Transverse colon (tissue), 4 donors: ENCODE results near the gene GP1BB. TPM values are rescaled to one million over a fixed set of nuclear protein-coding genes. Genes with fewer than 3 reads are reported as not detected.

Experiments used
- DNase-seq: peaks from one replicate; pipeline ENCODE4 v3.0.0-alpha.2; 2019
- H3K27ac ChIP-seq, 4 donors: fragments of 200-600 bp; sonication (generic); 2 replicates each; pipeline ENCODE4 v1.5.1; 2016 to 2018; ENCODE audit warnings: inconsistent platforms in 4 of 4
- H3K27me3 ChIP-seq: fragments of 200-600 bp; sonication (generic); 2 replicates; pipeline ENCODE4 v1.5.1; 2017; ENCODE audit warnings: inconsistent platforms
- H3K36me3 ChIP-seq, 4 donors: fragments of 200-600 bp; sonication (generic); 2 replicates each; pipeline ENCODE4 v1.5.1; 2017 to 2019; ENCODE audit warnings: inconsistent platforms in 4 of 4
- H3K4me1 ChIP-seq, 4 donors: fragments of 200-600 bp; sonication (generic); 2 replicates each; pipeline ENCODE4 v1.5.1; 2017 to 2020; ENCODE audit warnings: inconsistent platforms in 4 of 4
- H3K4me3 ChIP-seq, 4 donors: fragments of 200-600 bp; sonication (generic); 1 replicate in 1 of 4; 2 replicates in 3 of 4; pipeline versions ENCODE4 v1.5.1 to v1.6.1; 2017 to 2019; ENCODE audit warnings: inconsistent platforms in 4 of 4
- H3K9me3 ChIP-seq, 2 donors: fragments of 200-600 bp; sonication (generic); 2 replicates each; pipeline ENCODE4 v1.5.1; 2017 to 2019; ENCODE audit warnings: inconsistent platforms in 2 of 2
- CTCF ChIP-seq, 5 experiments: fragments of 200-600 bp in 3 of 5; fragments of 450-650 bp in 2 of 5; sonication (generic) in 3 of 5; IDR thresholded peaks; 1 replicate in 2 of 5; 2 replicates in 3 of 5; pipeline ENCODE4 v1.5.1; 2016 to 2017; ENCODE audit warnings: antibody characterized with exemption in 5 of 5, inconsistent platforms in 3 of 5, mild to moderate bottlenecking in 2 of 5, moderate library complexity in 1 of 5
- EP300 ChIP-seq: sonication (generic); formaldehyde crosslinking; IDR thresholded peaks from one replicate; pipeline ENCODE4 v1.6.1; 2017; ENCODE audit warnings: antibody characterized with exemption, low read depth
- POLR2A ChIP-seq: fragments of 450-650 bp; IDR thresholded peaks from one replicate; pipeline ENCODE4 v1.6.1; 2016; ENCODE audit warnings: antibody characterized with exemption, mild to moderate bottlenecking, moderate library complexity
- POLR2AphosphoS5 ChIP-seq, 3 donors: sonication (generic); formaldehyde crosslinking; IDR thresholded peaks; one replicate each; pipeline ENCODE4 v1.6.1; 2016; ENCODE audit warnings: antibody characterized with exemption in 3 of 3
- WGBS, 2 donors: methylation state at CpG; one replicate each; pipeline ENCODE4 v1.1.5; 2018; ENCODE audit warnings: low coverage in 1 of 2; 5-methylcytosine and 5-hydroxymethylcytosine counted together
- in situ Hi-C, 4 donors: fragments of 200-750 bp; cut with MboI; loops; one replicate each; pipeline versions ENCODE4 v1.15.0 to v1.15.1; 2017; ENCODE audit warnings: low sequenced_read_pairs in 3 of 4, low pct_ligation_motif_present in 1 of 4, low pct_unique_long_range_greater_than_20kb in 1 of 4
- intact Hi-C: fragments of 100-400 bp; cut with DNase I; formaldehyde crosslinking; loops from one replicate; pipeline ENCODE4 v1.15.1; 2023; ENCODE audit warnings: low total_unique reads
- total RNA-seq, 4 donors: library from RNA; depleted of rRNA; stranded (reverse); fragments of >200 nt; gene quantifications; one replicate each; pipeline ENCODE4 v1.1.0, GENCODE V29; 2016

GP1BB gene
- total RNA-seq, 4 donors from 2014 or later: 0.41 to 10.3 (median 1.8) TPM

GRCh38 chr22:19721330-19722177 is 1.8 kb upstream of the GP1BB start:
- intact Hi-C loops: no loop called here
- H3K4me1 ChIP-seq: peaks cover 0 to 32% (median 24%) of the 10 kb centered on the region in 4 donors
- in situ Hi-C loops: no loop called here
- no peaks in the 10 kb centered on the region for H3K36me3 ChIP-seq
- WGBS, 2 donors: 73% methylated on average over 44 of the region's 44 CpGs; no CpG with 5 or more reads in 1 of the 2 donors
- TF ChIP-seq EP300: no peak
- no peak for TF ChIP-seq POLR2A
- TF ChIP-seq POLR2AphosphoS5 (IDR thresholded peaks at IDR 0.05): no peak
- no peak for TF ChIP-seq CTCF (IDR thresholded peaks at IDR 0.05)
- no peak for DNase-seq
- peaks cover 83% of the 10 kb centered on the region for H3K27me3 ChIP-seq
- no peak overlapping the region for H3K27ac ChIP-seq
- no peak overlapping the region for H3K4me3 ChIP-seq
- H3K9me3 ChIP-seq: no peaks in the 10 kb centered on the region

DNA sequence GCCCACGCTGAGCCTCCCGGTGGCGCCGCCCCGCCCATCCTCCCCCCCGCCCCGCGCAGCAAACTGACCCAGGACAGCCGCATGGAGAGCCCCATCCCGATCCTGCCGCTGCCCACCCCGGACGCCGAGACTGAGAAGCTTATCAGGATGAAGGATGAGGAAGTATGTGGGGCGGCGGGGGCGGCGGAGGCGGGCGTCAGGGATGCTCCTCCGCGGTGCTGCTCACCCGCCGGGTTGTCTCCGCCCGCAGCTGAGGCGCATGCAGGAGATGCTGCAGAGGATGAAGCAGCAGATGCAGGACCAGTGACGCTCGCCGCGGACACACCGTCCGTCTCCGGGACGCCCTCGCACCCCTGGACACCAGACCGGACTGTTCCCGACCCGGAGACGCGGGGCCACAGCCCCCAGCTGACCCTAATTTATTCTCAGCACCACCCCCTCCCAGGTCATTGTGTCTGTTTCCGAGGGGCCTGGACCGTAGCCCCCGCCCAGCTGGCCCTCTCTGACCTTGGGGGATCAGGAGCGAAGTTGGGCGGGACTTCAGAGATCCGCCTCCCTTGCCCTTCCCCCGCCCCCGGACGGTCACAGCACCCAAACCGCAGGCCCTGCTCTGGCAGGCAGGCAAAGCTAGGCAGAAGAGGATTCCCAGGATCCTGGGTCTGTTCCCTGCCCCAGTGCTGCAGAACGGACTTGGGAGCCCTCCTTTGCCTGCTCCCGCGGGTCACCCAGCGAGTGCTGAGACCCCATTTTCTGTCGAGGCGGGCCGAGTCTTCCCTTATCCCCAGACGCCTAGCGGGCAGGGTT is 959 bp upstream of the GP1BB start:
- H3K27me3 ChIP-seq: peaks cover 75% of the 10 kb centered on the region
- 49% methylated on average over 46 of the region's 60 CpGs; no CpG with 5 or more reads in 1 of the 2 donors for WGBS, 2 donors
- no peaks in the 10 kb centered on the region for H3K9me3 ChIP-seq
- in situ Hi-C loops: no loop called here
- DNase-seq: no peak
- TF ChIP-seq EP300: no peak
- TF ChIP-seq POLR2AphosphoS5 (IDR thresholded peaks at IDR 0.05): no peak
- TF ChIP-seq POLR2A: no peak
- TF ChIP-seq CTCF (IDR thresholded peaks at IDR 0.05): no peak
- no peak overlapping the region for H3K4me3 ChIP-seq
- peaks cover 0 to 28% (median 23%) of the 10 kb centered on the region in 4 donors for H3K4me1 ChIP-seq
- intact Hi-C loops: no loop called here
- no peak overlapping the region for H3K27ac ChIP-seq
- H3K36me3 ChIP-seq: no peaks in the 10 kb centered on the region

GRCh38 chr22:19722982-19723231 is 432 bp upstream of the GP1BB start:
- Histone ChIP-seq H3K4me3 (peak overlapping the region in 1 of 4 donors; percentile 30), H3K36me3 (no peaks in the 10 kb centered on the region), H3K27ac (no peak overlapping the region), H3K27me3 (peaks cover 73% of the 10 kb centered on the region), H3K9me3 (no peaks in the 10 kb centered on the region), H3K4me1 (peaks cover 0 to 23% (median 18%) of the 10 kb centered on the region in 4 donors)
- intact Hi-C loops: no loop called here
- in situ Hi-C loops: no loop called here
- DNase-seq: no peak
- WGBS, 2 donors: 30% methylated on average over 11 of the region's 15 CpGs; no CpG with 5 or more reads in 1 of the 2 donors
- TF ChIP-seq POLR2A (no peak), EP300 (no peak), POLR2AphosphoS5 (IDR thresholded peaks at IDR 0.05) (no peak), CTCF (IDR thresholded peaks at IDR 0.05) (no peak)
